Tibial artery (tissue), 4 donors: ENCODE measurements around the gene NBEAL1.
A peak's percentile ranks its signal among the peaks of the same experiment; 100 is the strongest.
"Not testable (repeated sequence)": the region's sequence is repeated elsewhere in the genome, so short reads cannot be mapped to it uniquely, and the experiment has no call there.

Experiments
- DNase-seq, 2 donors: peaks; one replicate each; pipeline ENCODE4 v3.0.0-alpha.2; 2019
- H3K27ac ChIP-seq, 2 donors: fragments of 200-600 bp; sonication (generic) in 1 of 2; 1 replicate in 1 of 2; 2 replicates in 1 of 2; pipeline ENCODE4 v1.5.1; 2018 to 2019; ENCODE audit warnings: mild to moderate bottlenecking in 1 of 2
- H3K27me3 ChIP-seq, 2 donors: fragments of 200-600 bp; sonication (generic) in 1 of 2; one replicate each; pipeline versions ENCODE4 v1.5.1 to v1.6.0; 2016 to 2019
- H3K36me3 ChIP-seq, 3 donors: fragments of 200-600 bp; sonication (generic) in 2 of 3; one replicate each; pipeline ENCODE4 v1.5.1; 2016 to 2019; ENCODE audit warnings: mild to moderate bottlenecking in 2 of 3
- H3K4me1 ChIP-seq, 4 donors: fragments of 200-600 bp; sonication (generic) in 2 of 4; 1 replicate in 3 of 4; 2 replicates in 1 of 4; pipeline ENCODE4 v1.5.1; 2016 to 2019
- H3K4me3 ChIP-seq, 2 donors: fragments of 200-600 bp; sonication (generic) in 1 of 2; 1 replicate in 1 of 2; 2 replicates in 1 of 2; pipeline ENCODE4 v1.5.1; 2018 to 2019; ENCODE audit warnings: mild to moderate bottlenecking in 2 of 2
- H3K9me3 ChIP-seq, 3 donors: fragments of 200-600 bp; sonication (generic) in 1 of 3; one replicate each; pipeline ENCODE4 v1.5.1; 2016 to 2019
- intact Hi-C: fragments of 100-400 bp; cut with DNase I; formaldehyde crosslinking; loops from one replicate; pipeline ENCODE4 v1.15.0; 2023; ENCODE audit warnings: low total_unique reads
- TF ChIP-seq, protein P1 (sequence below), 2 experiments: fragments of 200-600 bp in 1 of 2; fragments of 450-650 bp in 1 of 2; IDR thresholded peaks; one replicate each; pipeline ENCODE4 v1.5.1; 2017 to 2019; ENCODE audit warnings: antibody characterized with exemption in 2 of 2, mild to moderate bottlenecking in 1 of 2, moderate library complexity in 1 of 2

The NBEAL1 gene

DNA sequence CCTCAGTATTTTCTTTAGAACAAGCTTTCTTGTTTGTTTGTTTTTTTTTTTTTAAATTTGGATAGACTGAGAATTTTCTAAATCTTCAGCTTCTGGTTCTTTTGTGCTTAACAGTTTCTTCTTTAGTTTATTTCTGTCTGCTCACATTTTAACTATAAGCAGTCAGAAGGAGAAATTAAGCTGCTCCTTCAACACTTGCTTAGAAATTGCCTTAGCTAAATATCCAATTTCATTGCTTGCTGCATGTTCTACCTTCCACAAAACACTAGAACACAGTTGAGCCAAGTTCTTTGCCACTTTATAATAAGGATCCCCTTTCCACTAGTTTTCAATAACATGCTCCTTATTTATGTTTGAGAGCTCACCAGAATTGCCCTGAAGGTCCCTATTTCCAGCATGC, 57.7 kb downstream of the NBEAL1 start:
- H3K9me3 ChIP-seq, result peaks cover 0 to 3% (median 0%) of the 10 kb centered on the region in 3 donors
- intact Hi-C loops, result no loop called here
- no peak overlapping the region for H3K4me3 ChIP-seq
- DNase-seq, result no peak
- peaks cover 0 to 5% (median 1%) of the 10 kb centered on the region in 4 donors for H3K4me1 ChIP-seq
- no peak overlapping the region for H3K27ac ChIP-seq
- TF ChIP-seq, protein P1, sequence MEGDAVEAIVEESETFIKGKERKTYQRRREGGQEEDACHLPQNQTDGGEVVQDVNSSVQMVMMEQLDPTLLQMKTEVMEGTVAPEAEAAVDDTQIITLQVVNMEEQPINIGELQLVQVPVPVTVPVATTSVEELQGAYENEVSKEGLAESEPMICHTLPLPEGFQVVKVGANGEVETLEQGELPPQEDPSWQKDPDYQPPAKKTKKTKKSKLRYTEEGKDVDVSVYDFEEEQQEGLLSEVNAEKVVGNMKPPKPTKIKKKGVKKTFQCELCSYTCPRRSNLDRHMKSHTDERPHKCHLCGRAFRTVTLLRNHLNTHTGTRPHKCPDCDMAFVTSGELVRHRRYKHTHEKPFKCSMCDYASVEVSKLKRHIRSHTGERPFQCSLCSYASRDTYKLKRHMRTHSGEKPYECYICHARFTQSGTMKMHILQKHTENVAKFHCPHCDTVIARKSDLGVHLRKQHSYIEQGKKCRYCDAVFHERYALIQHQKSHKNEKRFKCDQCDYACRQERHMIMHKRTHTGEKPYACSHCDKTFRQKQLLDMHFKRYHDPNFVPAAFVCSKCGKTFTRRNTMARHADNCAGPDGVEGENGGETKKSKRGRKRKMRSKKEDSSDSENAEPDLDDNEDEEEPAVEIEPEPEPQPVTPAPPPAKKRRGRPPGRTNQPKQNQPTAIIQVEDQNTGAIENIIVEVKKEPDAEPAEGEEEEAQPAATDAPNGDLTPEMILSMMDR (IDR thresholded peaks at IDR 0.05), result no peak
- H3K27me3 ChIP-seq, result no peaks in the 10 kb centered on the region
- H3K36me3 ChIP-seq, result peaks cover 46 to 67% (median 53%) of the 10 kb centered on the region in 3 donors

DNA sequence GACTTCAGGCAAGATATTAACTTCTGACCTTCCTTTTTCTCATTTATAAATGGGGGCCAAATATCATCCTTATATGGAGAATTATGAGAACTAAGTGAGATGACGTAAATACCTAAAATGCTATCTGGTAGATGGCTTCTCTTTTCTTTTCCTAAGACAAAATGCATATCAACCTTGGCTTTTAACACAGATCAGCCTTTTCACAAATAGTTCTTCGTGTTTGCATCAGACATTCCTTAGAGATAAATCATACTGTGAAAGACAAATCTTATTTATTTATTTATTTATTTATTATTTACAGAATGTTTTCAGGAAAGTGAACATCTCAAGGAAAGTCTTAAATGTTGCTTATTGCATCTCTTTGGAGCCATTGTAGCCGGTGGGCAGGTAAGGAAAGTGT, 62.8 kb downstream of the NBEAL1 start:
- Histone ChIP-seq H3K27ac (no peak overlapping the region), H3K4me3 (no peak overlapping the region), H3K9me3 (peaks cover 0 to 3% (median 0%) of the 10 kb centered on the region in 3 donors), H3K27me3 (no peaks in the 10 kb centered on the region), H3K36me3 (peaks cover 28 to 45% (median 31%) of the 10 kb centered on the region in 3 donors), H3K4me1 (peaks cover 0 to 21% (median 1%) of the 10 kb centered on the region in 4 donors)
- TF ChIP-seq, protein P1 (IDR thresholded peaks at IDR 0.05), result no peak
- intact Hi-C loops, result no loop called here
- DNase-seq, result no peak

DNA sequence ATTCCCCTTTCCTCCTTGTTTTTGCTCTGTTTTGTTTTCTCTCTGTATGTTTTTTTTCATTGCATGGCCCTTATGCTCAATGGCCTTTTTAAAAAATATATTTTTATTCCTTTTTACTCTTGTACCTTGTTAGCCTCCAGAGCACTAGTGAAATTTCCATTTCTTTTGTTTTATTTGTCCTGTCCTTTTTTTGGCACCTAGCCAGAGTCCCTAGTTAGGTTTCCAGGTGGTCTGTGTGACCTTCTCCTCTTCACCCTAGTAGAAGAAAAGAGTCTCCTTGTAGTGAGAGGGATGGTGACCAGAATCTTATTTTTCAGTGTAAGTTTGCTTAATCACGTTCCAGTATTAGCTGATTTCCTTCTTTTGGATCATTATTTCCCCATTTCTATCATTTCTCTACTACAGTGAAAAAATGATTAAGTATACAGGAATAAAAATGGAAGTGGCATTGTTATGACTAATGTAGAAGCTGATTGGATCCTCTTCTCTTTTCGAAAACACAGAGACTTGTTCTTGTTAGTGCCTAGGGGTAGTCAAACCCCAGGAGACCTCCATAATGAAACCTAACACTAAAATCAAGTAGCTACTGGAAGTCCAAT, 65.9 kb downstream of the NBEAL1 start:
- Histone ChIP-seq H3K27ac (peak overlapping the region in 1 of 2 donors; percentile 12), H3K27me3 (no peaks in the 10 kb centered on the region), H3K4me3 (no peak overlapping the region), H3K36me3 (peaks cover 21 to 37% (median 27%) of the 10 kb centered on the region in 3 donors), H3K9me3 (no peaks in the 10 kb centered on the region), H3K4me1 (peaks cover 0 to 39% (median 1%) of the 10 kb centered on the region in 4 donors)
- intact Hi-C loops, result no loop called here
- TF ChIP-seq, protein P1 (IDR thresholded peaks at IDR 0.05), result no peak
- no peak for DNase-seq

GRCh38 chr2:203083328-203083727, 68.7 kb downstream of the NBEAL1 start:
- no peaks in the 10 kb centered on the region for H3K9me3 ChIP-seq
- H3K36me3 ChIP-seq, result peaks cover 19 to 49% (median 30%) of the 10 kb centered on the region in 3 donors
- TF ChIP-seq, protein P1 (IDR thresholded peaks at IDR 0.05), result no peak
- DNase-seq, result no peak
- intact Hi-C loops, result no loop called here
- H3K27ac ChIP-seq, result peak overlapping the region in 1 of 2 donors; percentile 16
- no peak overlapping the region for H3K4me3 ChIP-seq
- no peaks in the 10 kb centered on the region for H3K27me3 ChIP-seq
- H3K4me1 ChIP-seq, result peaks cover 0 to 31% (median 0%) of the 10 kb centered on the region in 4 donors

- H3K9me3 ChIP-seq, H3K4me3 ChIP-seq, DNase-seq, H3K27me3 ChIP-seq, H3K27ac ChIP-seq, intact Hi-C loops: not testable (repeated sequence)
- Histone ChIP-seq H3K4me1 (peaks cover 0 to 26% (median 0%) of the 10 kb centered on the region in 4 donors), H3K36me3 (peaks cover 12 to 36% (median 27%) of the 10 kb centered on the region in 3 donors)
Observed at GRCh38 chr2:203086381-203086780, 71.7 kb downstream of the NBEAL1 start.

- H3K4me1 ChIP-seq, intact Hi-C loops, H3K9me3 ChIP-seq, H3K4me3 ChIP-seq, DNase-seq, H3K27ac ChIP-seq, H3K27me3 ChIP-seq: not testable (repeated sequence)
- H3K36me3 ChIP-seq, result peaks cover 12 to 37% (median 23%) of the 10 kb centered on the region in 3 donors
Observed at GRCh38 chr2:203090721-203091120, 76.0 kb downstream of the NBEAL1 start.
